Smooth muscle cell (in vitro differentiated cells): ENCODE measurements around the gene ANLN. TPM values are rescaled to one million over a fixed set of nuclear protein-coding genes. Genes with fewer than 3 reads are reported as not detected.

Source experiments
- DNase-seq: peaks from one replicate; lab custom pipeline; 2025; ENCODE audit not compliant: unreplicated experiment; lab: John Stamatoyannopoulos, UW
- H2AFZ ChIP-seq: fragments of 200-600 bp; sonication (generic); 2 replicates; pipeline ENCODE4 v1.6.0; 2016; ENCODE audit warnings: antibody characterized with exemption, low read depth, mild to moderate bottlenecking
- H3F3A ChIP-seq: fragments of 200-600 bp; sonication (generic); 2 replicates; pipeline ENCODE4 v1.6.0; 2017; ENCODE audit warnings: antibody characterized with exemption, low read depth
- H3K27ac ChIP-seq: fragments of 200-600 bp; sonication (generic); 2 replicates; pipeline ENCODE4 v1.5.1; 2016; ENCODE audit warnings: low read depth, mild to moderate bottlenecking
- H3K27me3 ChIP-seq: fragments of 200-600 bp; sonication (generic); 2 replicates; pipeline ENCODE4 v1.6.1; 2016; ENCODE audit warnings: low read depth, mild to moderate bottlenecking
- H3K36me3 ChIP-seq: fragments of 200-600 bp; sonication (generic); 2 replicates; pipeline ENCODE4 v1.5.1; 2016; ENCODE audit warnings: low read depth
- H3K4me1 ChIP-seq: fragments of 200-600 bp; sonication (generic); 2 replicates; pipeline ENCODE4 v1.5.1; 2016; ENCODE audit warnings: low read depth
- H3K4me2 ChIP-seq: fragments of 200-600 bp; sonication (generic); 2 replicates; pipeline ENCODE4 v1.6.0; 2016; ENCODE audit warnings: mild to moderate bottlenecking
- H3K4me3 ChIP-seq: fragments of 200-600 bp; sonication (generic); 2 replicates; pipeline ENCODE4 v1.5.1; 2016; ENCODE audit warnings: mild to moderate bottlenecking
- H3K79me2 ChIP-seq: fragments of 200-600 bp; sonication (generic); 2 replicates; pipeline ENCODE4 v1.6.0; 2016; ENCODE audit warnings: low read depth, mild to moderate bottlenecking
- H3K9ac ChIP-seq: fragments of 200-600 bp; sonication (generic); 2 replicates; pipeline ENCODE4 v1.6.0; 2016; ENCODE audit warnings: low read depth
- H3K9me3 ChIP-seq: fragments of 200-600 bp; sonication (generic); replicated peaks from 2 replicates; pipeline ENCODE4 v1.5.1; 2016; ENCODE audit warnings: low read depth
- H4K20me1 ChIP-seq: fragments of 200-600 bp; sonication (generic); 2 replicates; pipeline ENCODE4 v1.6.0; 2016; ENCODE audit warnings: low read depth
- whole genome bisulfite sequencing: methylation state at CpG from one replicate; pipeline ENCODE4 v1.1.7; 2016; ENCODE audit warnings: low lambda C conversion rate; 5-methylcytosine and 5-hydroxymethylcytosine counted together
- polyA plus RNA-seq: library from polyadenylated mRNA; unstranded; fragments of >200 nt; fragmentation: Nextera tagmentation; extraction: Ambion mirVana; gene quantifications from 2 replicates; pipeline ENCODE4 v1.2.1, GENCODE V29; 2016
- total RNA-seq: library from RNA; depleted of rRNA; stranded (reverse); fragments of >200 nt; gene quantifications from 2 replicates; pipeline ENCODE4 v1.2.3, GENCODE V29; 2014
- TF ChIP-seq, protein P1 (sequence below): fragments of 200-600 bp; sonication (generic); IDR thresholded peaks from 2 replicates; pipeline ENCODE4 v1.5.1; 2017; ENCODE audit warnings: borderline replicate concordance, mild to moderate bottlenecking, antibody characterized with exemption; ENCODE audit not compliant: insufficient read depth, poor library complexity, severe bottlenecking

The ANLN gene
- total and polyA plus RNA-seq, 2 experiments from 2014 or later, result 9.0 to 28.7 TPM

DNA sequence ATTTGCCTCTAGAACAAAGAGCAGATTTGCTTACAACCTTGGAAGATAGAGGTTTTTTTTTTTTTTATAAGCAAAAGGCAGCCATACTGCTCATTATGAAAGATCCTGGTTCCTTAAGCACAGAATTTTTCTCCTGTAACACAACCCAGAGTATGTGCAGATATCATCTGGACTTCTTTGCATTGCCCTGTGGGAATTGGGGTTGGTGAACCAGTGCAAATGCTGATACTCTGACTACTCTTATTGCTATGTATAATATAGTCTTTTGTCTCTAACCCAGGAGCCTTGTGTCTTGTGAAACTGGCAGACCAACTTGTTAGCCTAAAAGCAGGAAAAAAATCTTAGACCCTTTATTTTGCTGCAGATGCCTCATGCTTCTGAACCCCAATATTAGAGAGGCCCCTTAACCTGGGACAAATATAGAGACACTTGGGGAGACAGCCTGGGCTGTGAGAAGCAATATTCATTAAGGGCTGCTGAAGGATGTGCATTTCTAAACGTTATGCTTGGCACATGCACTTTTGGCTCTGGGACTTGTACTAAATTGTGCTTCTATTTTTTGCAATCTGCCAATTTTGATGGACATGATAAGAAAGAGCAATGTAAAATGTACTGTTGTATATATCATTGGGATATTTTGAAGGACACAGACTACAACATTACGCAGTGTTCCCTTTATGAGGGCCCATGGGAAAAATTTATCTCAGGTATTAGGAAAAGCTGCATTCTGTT lies 78.9 kb downstream of the ANLN start:
- TF ChIP-seq, protein P1, sequence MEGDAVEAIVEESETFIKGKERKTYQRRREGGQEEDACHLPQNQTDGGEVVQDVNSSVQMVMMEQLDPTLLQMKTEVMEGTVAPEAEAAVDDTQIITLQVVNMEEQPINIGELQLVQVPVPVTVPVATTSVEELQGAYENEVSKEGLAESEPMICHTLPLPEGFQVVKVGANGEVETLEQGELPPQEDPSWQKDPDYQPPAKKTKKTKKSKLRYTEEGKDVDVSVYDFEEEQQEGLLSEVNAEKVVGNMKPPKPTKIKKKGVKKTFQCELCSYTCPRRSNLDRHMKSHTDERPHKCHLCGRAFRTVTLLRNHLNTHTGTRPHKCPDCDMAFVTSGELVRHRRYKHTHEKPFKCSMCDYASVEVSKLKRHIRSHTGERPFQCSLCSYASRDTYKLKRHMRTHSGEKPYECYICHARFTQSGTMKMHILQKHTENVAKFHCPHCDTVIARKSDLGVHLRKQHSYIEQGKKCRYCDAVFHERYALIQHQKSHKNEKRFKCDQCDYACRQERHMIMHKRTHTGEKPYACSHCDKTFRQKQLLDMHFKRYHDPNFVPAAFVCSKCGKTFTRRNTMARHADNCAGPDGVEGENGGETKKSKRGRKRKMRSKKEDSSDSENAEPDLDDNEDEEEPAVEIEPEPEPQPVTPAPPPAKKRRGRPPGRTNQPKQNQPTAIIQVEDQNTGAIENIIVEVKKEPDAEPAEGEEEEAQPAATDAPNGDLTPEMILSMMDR, result no peak
- DNase-seq, result no peak
- H3K4me2 ChIP-seq, result no peak overlapping the region
- no peaks in the 10 kb centered on the region for H3K4me1 ChIP-seq
- no peak overlapping the region for H3K4me3 ChIP-seq
- no peaks in the 10 kb centered on the region for H3K79me2 ChIP-seq
- H3K27ac ChIP-seq, result no peak overlapping the region
- H3F3A ChIP-seq, result no peaks in the 10 kb centered on the region
- no peaks in the 10 kb centered on the region for H3K36me3 ChIP-seq
- 42% methylated on average over 2 of the region's 2 CpGs for WGBS
- no peaks in the 10 kb centered on the region for H3K27me3 ChIP-seq
- H4K20me1 ChIP-seq, result no peaks in the 10 kb centered on the region
- H3K9ac ChIP-seq, result no peak overlapping the region
- H3K9me3 ChIP-seq, result no peaks in the 10 kb centered on the region
- H2AFZ ChIP-seq, result no peak overlapping the region

DNA sequence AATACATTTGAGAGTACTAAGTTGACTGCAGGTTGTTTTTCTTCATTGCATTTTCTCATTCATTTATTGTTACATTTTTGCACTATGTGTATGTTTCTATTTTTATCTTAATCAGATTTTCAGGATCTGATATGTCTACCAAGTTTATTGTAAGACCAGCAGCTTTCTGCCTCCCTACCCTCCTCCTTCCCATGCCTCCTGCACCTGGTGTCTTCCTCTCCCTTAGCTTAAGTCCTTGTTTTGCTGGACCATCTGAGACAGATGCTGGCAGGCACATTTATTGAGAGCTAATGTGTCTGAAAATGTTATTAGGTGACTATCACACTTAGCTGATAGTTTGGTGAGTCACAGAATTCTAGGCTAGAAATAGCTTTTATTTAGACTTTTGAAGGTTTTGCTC lies 79.6 kb downstream of the ANLN start:
- Histone ChIP-seq H3K27me3 (no peaks in the 10 kb centered on the region), H3F3A (no peaks in the 10 kb centered on the region), H3K9me3 (no peaks in the 10 kb centered on the region), H3K27ac (no peak overlapping the region), H4K20me1 (no peaks in the 10 kb centered on the region), H3K4me3 (no peak overlapping the region), H2AFZ (no peak overlapping the region), H3K36me3 (no peaks in the 10 kb centered on the region), H3K9ac (no peak overlapping the region), H3K79me2 (no peaks in the 10 kb centered on the region), H3K4me1 (no peaks in the 10 kb centered on the region), H3K4me2 (no peak overlapping the region)
- TF ChIP-seq, protein P1, result no peak
- no peak for DNase-seq

DNA sequence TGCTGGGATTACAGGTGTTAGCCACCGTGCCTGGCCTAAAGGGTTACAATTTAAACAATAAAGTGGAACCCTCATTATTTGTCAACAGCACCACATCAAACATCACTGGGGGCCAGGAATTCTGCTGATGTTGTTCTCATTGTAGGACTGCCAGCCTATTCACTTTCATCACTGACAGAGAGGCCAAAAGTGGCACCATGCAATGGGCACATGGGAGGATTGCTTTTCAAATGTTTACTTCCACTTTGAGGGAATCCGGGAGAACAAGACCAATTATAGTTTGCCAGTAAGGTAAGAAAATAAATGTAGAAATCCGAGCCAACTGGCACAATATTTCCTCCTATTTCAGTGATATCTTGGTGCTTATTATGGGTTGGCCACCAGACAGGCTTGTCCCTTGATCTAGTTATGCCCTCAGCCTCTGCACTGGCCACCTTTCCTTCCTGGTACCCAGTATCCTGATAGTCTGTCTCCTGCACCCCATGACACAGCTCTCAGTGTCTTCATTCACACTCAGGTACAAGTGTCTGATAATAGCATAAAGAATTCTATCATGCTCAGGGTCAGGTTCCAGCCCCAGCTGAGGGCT lies 82.6 kb downstream of the ANLN start:
- H3K9ac ChIP-seq, result no peak overlapping the region
- no peak overlapping the region for H3K4me2 ChIP-seq
- H3K9me3 ChIP-seq, result no peaks in the 10 kb centered on the region
- no peak overlapping the region for H2AFZ ChIP-seq
- H3K79me2 ChIP-seq, result no peaks in the 10 kb centered on the region
- H3K27me3 ChIP-seq, result no peaks in the 10 kb centered on the region
- H3K36me3 ChIP-seq, result no peaks in the 10 kb centered on the region
- H3K27ac ChIP-seq, result no peak overlapping the region
- TF ChIP-seq, protein P1, result no peak
- DNase-seq, result no peak
- WGBS, result 84% methylated on average over 3 of the region's 3 CpGs
- no peaks in the 10 kb centered on the region for H4K20me1 ChIP-seq
- H3K4me1 ChIP-seq, result no peaks in the 10 kb centered on the region
- no peak overlapping the region for H3K4me3 ChIP-seq
- no peaks in the 10 kb centered on the region for H3F3A ChIP-seq
